GM23338 (cell line): ENCODE measurements around the gene ABCB11. TPM values are rescaled to one million over a fixed set of nuclear protein-coding genes. Genes with fewer than 3 reads are reported as not detected.
A peak's percentile ranks its signal among the peaks of the same experiment; 100 is the strongest.

Experiments used
- ATAC-seq: fragments of 200-7000 bp; cut with Tn5 transposase; 3 replicates; pipeline ENCODE4 v1.9.1; 2020
- DNase-seq: peaks from one replicate; pipeline ENCODE4 v3.0.0-alpha.2; 2015; ENCODE audit warnings: low spot score
- H2AFZ ChIP-seq: fragments of 200-600 bp; sonication (generic); 2 replicates; pipeline ENCODE4 v1.8.0; 2016; ENCODE audit warnings: antibody characterized with exemption, mild to moderate bottlenecking, moderate library complexity
- H3F3A ChIP-seq: fragments of 200-600 bp; sonication (generic); replicated peaks from 2 replicates; pipeline ENCODE4 v1.8.0; 2017; ENCODE audit warnings: antibody characterized with exemption, mixed run types, low read depth
- H3K27ac ChIP-seq: fragments of 200-600 bp; sonication (generic); 2 replicates; pipeline ENCODE4 v1.6.1; 2016; ENCODE audit warnings: low read depth
- H3K27me3 ChIP-seq: fragments of 200-600 bp; sonication (generic); 2 replicates; pipeline ENCODE4 v1.8.0; 2016; ENCODE audit warnings: mild to moderate bottlenecking, mixed run types, moderate library complexity; ENCODE audit not compliant: insufficient read depth
- H3K36me3 ChIP-seq: fragments of 200-600 bp; sonication (generic); 2 replicates; pipeline ENCODE4 v1.8.0; 2016; ENCODE audit warnings: mild to moderate bottlenecking; ENCODE audit not compliant: insufficient read depth
- H3K4me1 ChIP-seq: fragments of 200-600 bp; sonication (generic); 2 replicates; pipeline ENCODE4 v1.8.0; 2016; ENCODE audit warnings: mild to moderate bottlenecking, moderate library complexity; ENCODE audit not compliant: insufficient read depth
- H3K4me2 ChIP-seq: fragments of 200-600 bp; sonication (generic); 2 replicates; pipeline ENCODE4 v1.7.1; 2017; ENCODE audit warnings: mixed run types
- H3K4me3 ChIP-seq: fragments of 200-600 bp; sonication (generic); 2 replicates; pipeline ENCODE4 v1.6.1; 2016; ENCODE audit warnings: mixed run types
- H3K79me2 ChIP-seq: fragments of 200-600 bp; sonication (generic); replicated peaks from 2 replicates; pipeline ENCODE4 v1.8.0; 2017; ENCODE audit warnings: mild to moderate bottlenecking; ENCODE audit not compliant: insufficient read depth
- H3K9me2 ChIP-seq: fragments of 200-600 bp; sonication (generic); 2 replicates; pipeline ENCODE4 v1.8.0; 2017; ENCODE audit not compliant: insufficient read depth
- H4K20me1 ChIP-seq: fragments of 200-600 bp; sonication (generic); replicated peaks from 2 replicates; pipeline ENCODE4 v1.8.0; 2017; ENCODE audit warnings: mild to moderate bottlenecking; ENCODE audit not compliant: insufficient read depth
- H3K27ac Mint-ChIP-seq: 2 replicates; pipeline ENCODE4 v1.8.0; 2020; ENCODE audit warnings: inconsistent platforms, mild to moderate bottlenecking, moderate library complexity, mixed read lengths
- H3K27me3 Mint-ChIP-seq: 3 replicates; pipeline ENCODE4 v1.8.0; 2022; ENCODE audit warnings: low read depth, mild to moderate bottlenecking, moderate library complexity, mixed read lengths, inconsistent platforms; ENCODE audit not compliant: insufficient read depth, poor library complexity
- H3K36me3 Mint-ChIP-seq: 3 replicates; pipeline ENCODE4 v1.8.0; 2021; ENCODE audit warnings: low read depth, mild to moderate bottlenecking, inconsistent platforms, moderate library complexity, mixed read lengths
- H3K4me1 Mint-ChIP-seq: 3 replicates; pipeline ENCODE4 v1.8.0; 2020; ENCODE audit warnings: mild to moderate bottlenecking, inconsistent platforms, mixed read lengths
- H3K4me3 Mint-ChIP-seq: 3 replicates; pipeline ENCODE4 v1.8.0; 2021; ENCODE audit warnings: moderate library complexity, mild to moderate bottlenecking, inconsistent platforms, mixed read lengths
- H3K9me3 Mint-ChIP-seq: 3 replicates; pipeline ENCODE4 v1.8.0; 2020; ENCODE audit warnings: moderate library complexity, mild to moderate bottlenecking, inconsistent platforms, mixed read lengths
- CREB1 ChIP-seq: fragments of 250-450 bp; sonication (Bioruptor Pico); IDR thresholded peaks from 2 replicates; pipeline ENCODE4 v1.5.0; 2020; ENCODE audit warnings: low read depth, mild to moderate bottlenecking, moderate library complexity
- NANOG ChIP-seq: IDR thresholded peaks from 2 replicates; pipeline ENCODE4 v1.6.1; 2016; ENCODE audit warnings: antibody characterized with exemption, borderline replicate concordance
- ZNF331 ChIP-seq: fragments of 250-450 bp; sonication (Bioruptor Pico); IDR thresholded peaks from 2 replicates; pipeline ENCODE4 v1.5.0; 2020; ENCODE audit warnings: low read depth, mild to moderate bottlenecking, moderate library complexity
- polyA plus RNA-seq: library from polyadenylated mRNA; unstranded; fragments of >200 nt; fragmentation: Nextera tagmentation; extraction: Ambion mirVana; gene quantifications from 2 replicates; pipeline ENCODE4 v1.2.1, GENCODE V29; 2016
- total RNA-seq: library from RNA; depleted of rRNA; stranded (reverse); fragments of >200 nt; shearing (Covaris generic); gene quantifications from 2 replicates; pipeline ENCODE4 v1.2.3, GENCODE V29; 2014
- TF ChIP-seq, protein P1 (sequence below): IDR thresholded peaks from one replicate; pipeline ENCODE4 v1.6.1; 2018; ENCODE audit warnings: antibody characterized with exemption; ENCODE audit not compliant: unreplicated experiment
- TF ChIP-seq, protein P2 (sequence below): IDR thresholded peaks from 2 replicates; pipeline ENCODE4 v1.6.1; 2016; ENCODE audit warnings: antibody characterized with exemption
- TF ChIP-seq, protein P3 (sequence below), 2 experiments: fragments of 200-600 bp in 1 of 2; sonication (generic) in 1 of 2; conservative IDR thresholded peaks; 2 replicates each; pipeline versions ENCODE4 v1.5.1 to v1.6.1; 2016 to 2017; ENCODE audit warnings: antibody characterized with exemption in 2 of 2, low read depth in 2 of 2, mild to moderate bottlenecking in 2 of 2, moderate library complexity in 1 of 2

ABCB11 gene
- total and polyA plus RNA-seq, 2 experiments from 2014 or later, result not detected

DNA sequence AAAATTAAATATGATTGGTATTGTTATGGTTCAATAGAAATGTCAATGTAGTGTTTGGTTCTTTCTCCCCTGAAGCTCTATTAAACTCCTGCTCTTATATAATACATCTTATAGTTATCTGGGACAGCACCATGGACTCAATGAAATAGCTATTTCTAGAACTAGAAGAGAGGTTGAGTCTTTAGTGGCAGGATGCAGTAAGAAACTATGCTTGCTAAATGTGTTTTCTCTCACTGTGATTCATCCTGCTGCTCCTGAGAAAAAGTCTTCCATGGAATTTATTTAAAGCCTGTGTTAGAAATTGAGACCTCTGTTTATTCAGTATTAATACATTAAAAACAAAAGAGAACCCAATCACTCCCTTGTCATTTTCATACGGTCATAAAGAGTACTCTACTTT lies 68.5 kb downstream of the ABCB11 start (continued):
- TF ChIP-seq, protein P1, sequence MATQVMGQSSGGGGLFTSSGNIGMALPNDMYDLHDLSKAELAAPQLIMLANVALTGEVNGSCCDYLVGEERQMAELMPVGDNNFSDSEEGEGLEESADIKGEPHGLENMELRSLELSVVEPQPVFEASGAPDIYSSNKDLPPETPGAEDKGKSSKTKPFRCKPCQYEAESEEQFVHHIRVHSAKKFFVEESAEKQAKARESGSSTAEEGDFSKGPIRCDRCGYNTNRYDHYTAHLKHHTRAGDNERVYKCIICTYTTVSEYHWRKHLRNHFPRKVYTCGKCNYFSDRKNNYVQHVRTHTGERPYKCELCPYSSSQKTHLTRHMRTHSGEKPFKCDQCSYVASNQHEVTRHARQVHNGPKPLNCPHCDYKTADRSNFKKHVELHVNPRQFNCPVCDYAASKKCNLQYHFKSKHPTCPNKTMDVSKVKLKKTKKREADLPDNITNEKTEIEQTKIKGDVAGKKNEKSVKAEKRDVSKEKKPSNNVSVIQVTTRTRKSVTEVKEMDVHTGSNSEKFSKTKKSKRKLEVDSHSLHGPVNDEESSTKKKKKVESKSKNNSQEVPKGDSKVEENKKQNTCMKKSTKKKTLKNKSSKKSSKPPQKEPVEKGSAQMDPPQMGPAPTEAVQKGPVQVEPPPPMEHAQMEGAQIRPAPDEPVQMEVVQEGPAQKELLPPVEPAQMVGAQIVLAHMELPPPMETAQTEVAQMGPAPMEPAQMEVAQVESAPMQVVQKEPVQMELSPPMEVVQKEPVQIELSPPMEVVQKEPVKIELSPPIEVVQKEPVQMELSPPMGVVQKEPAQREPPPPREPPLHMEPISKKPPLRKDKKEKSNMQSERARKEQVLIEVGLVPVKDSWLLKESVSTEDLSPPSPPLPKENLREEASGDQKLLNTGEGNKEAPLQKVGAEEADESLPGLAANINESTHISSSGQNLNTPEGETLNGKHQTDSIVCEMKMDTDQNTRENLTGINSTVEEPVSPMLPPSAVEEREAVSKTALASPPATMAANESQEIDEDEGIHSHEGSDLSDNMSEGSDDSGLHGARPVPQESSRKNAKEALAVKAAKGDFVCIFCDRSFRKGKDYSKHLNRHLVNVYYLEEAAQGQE, result no peak
- TF ChIP-seq, protein P2, sequence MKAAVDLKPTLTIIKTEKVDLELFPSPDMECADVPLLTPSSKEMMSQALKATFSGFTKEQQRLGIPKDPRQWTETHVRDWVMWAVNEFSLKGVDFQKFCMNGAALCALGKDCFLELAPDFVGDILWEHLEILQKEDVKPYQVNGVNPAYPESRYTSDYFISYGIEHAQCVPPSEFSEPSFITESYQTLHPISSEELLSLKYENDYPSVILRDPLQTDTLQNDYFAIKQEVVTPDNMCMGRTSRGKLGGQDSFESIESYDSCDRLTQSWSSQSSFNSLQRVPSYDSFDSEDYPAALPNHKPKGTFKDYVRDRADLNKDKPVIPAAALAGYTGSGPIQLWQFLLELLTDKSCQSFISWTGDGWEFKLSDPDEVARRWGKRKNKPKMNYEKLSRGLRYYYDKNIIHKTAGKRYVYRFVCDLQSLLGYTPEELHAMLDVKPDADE, result no peak
- no peak for TF ChIP-seq CREB1
- no peak for TF ChIP-seq NANOG
- TF ChIP-seq ZNF331 (CRISPR knock-in tag), result no peak
- TF ChIP-seq, protein P3, sequence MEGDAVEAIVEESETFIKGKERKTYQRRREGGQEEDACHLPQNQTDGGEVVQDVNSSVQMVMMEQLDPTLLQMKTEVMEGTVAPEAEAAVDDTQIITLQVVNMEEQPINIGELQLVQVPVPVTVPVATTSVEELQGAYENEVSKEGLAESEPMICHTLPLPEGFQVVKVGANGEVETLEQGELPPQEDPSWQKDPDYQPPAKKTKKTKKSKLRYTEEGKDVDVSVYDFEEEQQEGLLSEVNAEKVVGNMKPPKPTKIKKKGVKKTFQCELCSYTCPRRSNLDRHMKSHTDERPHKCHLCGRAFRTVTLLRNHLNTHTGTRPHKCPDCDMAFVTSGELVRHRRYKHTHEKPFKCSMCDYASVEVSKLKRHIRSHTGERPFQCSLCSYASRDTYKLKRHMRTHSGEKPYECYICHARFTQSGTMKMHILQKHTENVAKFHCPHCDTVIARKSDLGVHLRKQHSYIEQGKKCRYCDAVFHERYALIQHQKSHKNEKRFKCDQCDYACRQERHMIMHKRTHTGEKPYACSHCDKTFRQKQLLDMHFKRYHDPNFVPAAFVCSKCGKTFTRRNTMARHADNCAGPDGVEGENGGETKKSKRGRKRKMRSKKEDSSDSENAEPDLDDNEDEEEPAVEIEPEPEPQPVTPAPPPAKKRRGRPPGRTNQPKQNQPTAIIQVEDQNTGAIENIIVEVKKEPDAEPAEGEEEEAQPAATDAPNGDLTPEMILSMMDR (conservative IDR thresholded peaks at IDR 0.05; ENCODE audit: low read depth in 2 of 2), result no peak

DNA sequence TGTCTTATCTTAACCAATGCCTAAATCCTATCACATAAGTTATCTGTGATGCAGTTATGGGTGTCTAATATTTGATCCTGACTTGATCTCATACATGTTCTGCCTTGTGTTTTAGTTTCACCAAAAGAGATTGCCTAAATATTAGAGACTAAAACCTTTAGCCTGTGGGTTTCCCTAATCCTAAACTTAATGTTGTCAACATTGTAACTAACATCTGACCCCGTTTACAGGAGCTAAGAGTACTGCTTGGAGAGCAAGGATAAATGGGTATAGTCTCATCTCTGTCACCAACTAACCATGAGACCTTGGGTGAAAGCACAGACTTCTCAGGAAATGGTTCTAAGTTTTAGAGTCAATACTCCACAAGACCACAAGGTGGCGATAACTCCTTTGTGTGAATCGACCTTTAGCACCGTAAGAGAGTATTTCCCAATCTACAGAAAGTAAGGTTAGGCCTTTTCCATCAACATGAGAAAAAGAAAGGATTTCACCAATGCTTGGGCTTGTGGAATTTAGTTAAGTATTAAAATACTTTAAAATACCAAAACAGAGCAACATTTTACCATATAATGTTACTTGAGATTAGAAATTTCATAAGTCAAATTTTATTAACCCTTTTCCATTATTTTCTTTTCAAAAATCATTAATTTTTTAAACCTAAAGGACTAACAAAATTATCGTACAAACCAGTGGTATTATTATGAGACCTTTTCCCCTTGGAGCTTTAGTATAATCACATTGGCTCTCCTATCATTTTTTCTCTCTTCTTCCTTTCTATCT lies 69.5 kb downstream of the ABCB11 start:
- Histone ChIP-seq H3K4me1 (no peaks in the 10 kb centered on the region), H3K4me2 (no peak overlapping the region), H3K79me2 (no peaks in the 10 kb centered on the region), H3F3A (no peaks in the 10 kb centered on the region), H3K27me3 (no peaks in the 10 kb centered on the region), H4K20me1 (no peaks in the 10 kb centered on the region), H3K4me3 (no peak overlapping the region), H3K27ac (no peak overlapping the region), H3K36me3 (no peaks in the 10 kb centered on the region), H3K9me2 (0 out of 2 replicates have a peak, but pooled peaks cover 4% of the 10 kb centered on the region), H2AFZ (no peak overlapping the region)
- no peak overlapping the region for H3K27ac Mint-ChIP-seq
- no peaks in the 10 kb centered on the region for H3K27me3 Mint-ChIP-seq
- TF ChIP-seq, protein P2, result no peak
- TF ChIP-seq, protein P3 (conservative IDR thresholded peaks at IDR 0.05; ENCODE audit: low read depth in 2 of 2), result peak; percentile 85 to 94
- H3K36me3 Mint-ChIP-seq, result no peaks in the 10 kb centered on the region
- no peaks in the 10 kb centered on the region for H3K9me3 Mint-ChIP-seq
- no peak overlapping the region for H3K4me3 Mint-ChIP-seq
- peaks cover 2% of the 10 kb centered on the region; the same call in 1 of the 3 replicates for H3K4me1 Mint-ChIP-seq
- ATAC-seq, result peak; percentile 94
- peak; percentile 90 for DNase-seq
